H9 (cell line): ENCODE measurements around the gene GTF2H2. TPM values are rescaled to one million over a fixed set of nuclear protein-coding genes. Genes with fewer than 3 reads are reported as not detected.
"Not testable (repeated sequence)": the region's sequence is repeated elsewhere in the genome, so short reads cannot be mapped to it uniquely, and the experiment has no call there.

Experiments
- DNase-seq: peaks from one replicate; pipeline ENCODE4 v3.0.0-alpha.2; 2017
- H2AFZ ChIP-seq: one replicate; pipeline ENCODE4 v1.6.1; 2013; ENCODE audit warnings: mild to moderate bottlenecking, low read length, control low read depth, moderate library complexity
- H2AK5ac ChIP-seq: 2 replicates; pipeline ENCODE4 v1.6.1; 2013; ENCODE audit warnings: low read length, control low read depth, mixed read lengths; ENCODE audit not compliant: insufficient read length
- H2BK120ac ChIP-seq: one replicate; pipeline ENCODE4 v1.6.1; 2013; ENCODE audit warnings: low read depth, mild to moderate bottlenecking, low read length, control low read depth, inconsistent platforms; ENCODE audit not compliant: poor library complexity, severe bottlenecking
- H2BK12ac ChIP-seq: 2 replicates; pipeline ENCODE4 v1.6.1; 2013; ENCODE audit warnings: low read length, control low read depth, mixed read lengths, low read depth; ENCODE audit not compliant: insufficient read length
- H2BK15ac ChIP-seq: 2 replicates; pipeline ENCODE4 v1.6.1; 2013; ENCODE audit warnings: low read depth, low read length, control low read depth
- H2BK20ac ChIP-seq: one replicate; pipeline ENCODE4 v1.6.1; 2013; ENCODE audit warnings: low read depth, mild to moderate bottlenecking, low read length, control low read depth, inconsistent platforms; ENCODE audit not compliant: poor library complexity, severe bottlenecking
- H2BK5ac ChIP-seq: 2 replicates; pipeline ENCODE4 v1.6.1; 2013; ENCODE audit warnings: low read length, control low read depth, mixed read lengths; ENCODE audit not compliant: insufficient read length
- H3K14ac ChIP-seq: 2 replicates; pipeline ENCODE4 v1.6.1; 2013; ENCODE audit warnings: low read length, control low read depth; ENCODE audit not compliant: insufficient read depth
- H3K18ac ChIP-seq: 2 replicates; pipeline ENCODE4 v1.6.1; 2013; ENCODE audit warnings: low read depth, mild to moderate bottlenecking, mixed read lengths, low read length, control low read depth; ENCODE audit not compliant: insufficient read length
- H3K23ac ChIP-seq: 2 replicates; pipeline ENCODE4 v1.6.1; 2013; ENCODE audit warnings: low read length, control low read depth, mixed read lengths, low read depth; ENCODE audit not compliant: insufficient read length
- H3K23me2 ChIP-seq: 2 replicates; pipeline ENCODE4 v1.6.1; 2013; ENCODE audit warnings: low read depth, mild to moderate bottlenecking, mixed read lengths, low read length, control low read depth; ENCODE audit not compliant: insufficient read length, poor library complexity, severe bottlenecking
- H3K27ac ChIP-seq: 2 replicates; pipeline ENCODE4 v1.5.1; 2013; ENCODE audit warnings: low read length, control low read depth, mixed read lengths, low read depth; ENCODE audit not compliant: insufficient read length
- H3K27me3 ChIP-seq: 2 replicates; pipeline ENCODE4 v1.6.1; 2013; ENCODE audit warnings: low read length, control low read depth, inconsistent platforms; ENCODE audit not compliant: insufficient read depth
- H3K4ac ChIP-seq: 2 replicates; pipeline ENCODE4 v1.6.1; 2013; ENCODE audit warnings: low read depth, mild to moderate bottlenecking, control low read depth, inconsistent platforms, low read length, moderate library complexity
- H3K4me1 ChIP-seq: 2 replicates; pipeline ENCODE4 v1.6.1; 2013; ENCODE audit warnings: low read length, control low read depth, inconsistent platforms; ENCODE audit not compliant: insufficient read depth
- H3K4me2 ChIP-seq: 2 replicates; pipeline ENCODE4 v1.6.1; 2013; ENCODE audit warnings: low read length, control low read depth, mixed read lengths; ENCODE audit not compliant: insufficient read length, insufficient read depth
- H3K56ac ChIP-seq: 2 replicates; pipeline ENCODE4 v1.6.1; 2013; ENCODE audit warnings: low read depth, mild to moderate bottlenecking, mixed read lengths, low read length, control low read depth; ENCODE audit not compliant: insufficient read length
- H3K79me1 ChIP-seq: 2 replicates; pipeline ENCODE4 v1.6.1; 2013; ENCODE audit warnings: low read depth, mild to moderate bottlenecking, moderate library complexity, low read length, control low read depth, inconsistent platforms; ENCODE audit not compliant: insufficient read depth, poor library complexity, severe bottlenecking
- H3K79me2 ChIP-seq: 2 replicates; pipeline ENCODE4 v1.6.1; 2013; ENCODE audit warnings: low read length, control low read depth, inconsistent platforms; ENCODE audit not compliant: insufficient read depth
- H3K9ac ChIP-seq: 2 replicates; pipeline ENCODE4 v1.6.1; 2013; ENCODE audit warnings: low read length, control low read depth, mixed read lengths; ENCODE audit not compliant: insufficient read length; ENCODE audit errors: extremely low read depth
- H3K9me3 ChIP-seq: one replicate; pipeline ENCODE4 v1.6.1; 2013; ENCODE audit warnings: low read depth, low read length, inconsistent platforms; ENCODE audit not compliant: control insufficient read depth
- H3T11ph ChIP-seq: one replicate; pipeline ENCODE4 v1.6.1; 2013; ENCODE audit warnings: mild to moderate bottlenecking, low read length, control low read depth, inconsistent platforms
- H4K20me1 ChIP-seq: one replicate; pipeline ENCODE4 v1.6.1; 2013; ENCODE audit not compliant: control insufficient read depth, insufficient read length, insufficient read depth
- H4K5ac ChIP-seq: 2 replicates; pipeline ENCODE4 v1.6.1; 2013; ENCODE audit warnings: low read depth, mild to moderate bottlenecking, mixed read lengths, low read length, control low read depth; ENCODE audit not compliant: insufficient read length
- H4K8ac ChIP-seq: replicated peaks from 2 replicates; pipeline ENCODE4 v1.6.1; 2013; ENCODE audit warnings: low read length, control low read depth, mixed read lengths, low read depth; ENCODE audit not compliant: insufficient read length
- H4K91ac ChIP-seq: 2 replicates; pipeline ENCODE4 v1.6.1; 2013; ENCODE audit warnings: low read depth, mild to moderate bottlenecking, moderate library complexity, mixed read lengths, low read length, control low read depth; ENCODE audit not compliant: insufficient read length
- H3K27ac Mint-ChIP-seq, 3 experiments: 2 replicates in 2 of 3; 3 replicates in 1 of 3; pipeline ENCODE4 v1.8.0; 2020 to 2021; ENCODE audit warnings: mixed read lengths in 3 of 3, mild to moderate bottlenecking in 1 of 3, moderate library complexity in 1 of 3
- H3K27me3 Mint-ChIP-seq: 2 replicates; pipeline ENCODE4 v1.8.0; 2021; ENCODE audit warnings: low read depth, mild to moderate bottlenecking, moderate library complexity, mixed read lengths
- H3K36me3 Mint-ChIP-seq, 3 experiments: 2 replicates in 2 of 3; 3 replicates in 1 of 3; pipeline ENCODE4 v1.8.0; 2020 to 2021; ENCODE audit warnings: low read depth in 3 of 3, mixed read lengths in 3 of 3; ENCODE audit not compliant: insufficient read depth in 1 of 3
- H3K4me1 Mint-ChIP-seq, 2 experiments: 2 replicates each; pipeline ENCODE4 v1.8.0; 2020; ENCODE audit warnings: mixed read lengths in 2 of 2
- H3K4me3 Mint-ChIP-seq, 2 experiments: 2 replicates in 1 of 2; 3 replicates in 1 of 2; pipeline ENCODE4 v1.8.0; 2020 to 2021; ENCODE audit warnings: mild to moderate bottlenecking in 2 of 2, mixed read lengths in 2 of 2, moderate library complexity in 1 of 2
- H3K9me3 Mint-ChIP-seq, 2 experiments: 2 replicates in 1 of 2; 3 replicates in 1 of 2; pipeline ENCODE4 v1.8.0; 2020; ENCODE audit warnings: mild to moderate bottlenecking in 2 of 2, mixed read lengths in 2 of 2, moderate library complexity in 1 of 2
- WGBS: extraction: QIAGEN DNeasy Blood & Tissue Kit; methylation state at CpG from one replicate; pipeline ENCODE4 v1.1.7; 2013; ENCODE audit warnings: missing lambda C conversion rate, low lambda C conversion rate, mixed read lengths; ENCODE audit not compliant: insufficient read length; ENCODE audit errors: extremely low coverage; 5-methylcytosine and 5-hydroxymethylcytosine counted together
- total RNA-seq: library from RNA; stranded (reverse); gene quantifications from 2 replicates; pipeline ENCODE4 v1.2.1, GENCODE V29; 2021

GTF2H2 gene
- total RNA-seq, 1 experiment from 2014 or later, result 51.8 TPM

DNA sequence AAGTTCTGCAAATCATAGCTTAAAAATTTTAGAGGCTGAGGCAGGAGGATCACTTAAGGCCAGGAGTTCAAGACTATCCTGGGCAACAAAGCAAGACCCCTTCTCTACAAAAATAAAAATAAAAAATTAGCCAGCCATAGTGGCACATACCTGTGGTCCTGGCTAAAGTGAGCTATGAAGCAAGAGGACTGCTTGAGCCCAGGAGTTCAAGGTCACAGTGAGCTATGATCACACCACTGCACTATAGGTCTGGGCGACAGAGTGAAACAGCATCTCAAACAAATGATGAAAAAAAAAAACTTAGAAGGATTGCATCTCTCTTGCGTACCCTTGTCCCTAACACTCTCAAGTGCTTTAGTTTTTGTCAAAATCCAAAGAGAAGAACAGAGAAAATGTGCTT lies 21.3 kb upstream of the GTF2H2 start:
- H3K4me1 ChIP-seq, H3T11ph ChIP-seq, H3K9me3 ChIP-seq, H3K23ac ChIP-seq, H3K27ac Mint-ChIP-seq, H2AFZ ChIP-seq, H3K36me3 Mint-ChIP-seq, H3K4ac ChIP-seq, H3K79me2 ChIP-seq, H4K91ac ChIP-seq, H2BK15ac ChIP-seq, H2BK12ac ChIP-seq, H3K18ac ChIP-seq, H4K5ac ChIP-seq, H2BK5ac ChIP-seq, H2BK20ac ChIP-seq, H3K27me3 Mint-ChIP-seq, H3K4me1 Mint-ChIP-seq, H2AK5ac ChIP-seq, H2BK120ac ChIP-seq, H3K79me1 ChIP-seq, H3K27ac ChIP-seq, H3K9ac ChIP-seq, H3K4me3 Mint-ChIP-seq, H3K56ac ChIP-seq, H4K20me1 ChIP-seq, H3K4me2 ChIP-seq, H3K23me2 ChIP-seq, H3K14ac ChIP-seq, H3K27me3 ChIP-seq, H4K8ac ChIP-seq, DNase-seq, H3K9me3 Mint-ChIP-seq: not testable (repeated sequence)
- no CpG with 5 or more reads among the region's 2 CpGs for whole genome bisulfite sequencing

DNA sequence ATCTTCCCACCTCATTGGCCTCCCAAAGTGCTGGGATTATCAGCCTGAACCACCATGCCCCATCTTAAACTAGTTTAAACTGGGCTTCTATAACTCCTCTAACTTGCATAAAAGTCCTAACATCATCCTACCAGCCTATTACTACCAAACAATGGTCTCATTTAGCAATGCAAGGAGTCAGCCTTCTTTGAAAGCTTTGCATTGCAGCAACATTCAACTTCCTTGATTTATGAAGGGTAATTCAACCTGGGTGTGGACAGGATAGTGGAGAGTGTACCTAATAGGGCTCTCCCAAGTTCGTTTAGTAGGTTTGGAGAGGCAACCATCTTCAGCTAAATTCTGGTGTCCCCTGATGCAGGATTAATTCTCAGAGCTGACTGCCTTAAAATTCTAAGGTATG lies 18.7 kb upstream of the GTF2H2 start:
- H3K9ac ChIP-seq, H3K36me3 Mint-ChIP-seq, H2BK20ac ChIP-seq, H3K14ac ChIP-seq, H3K4me1 Mint-ChIP-seq, H3K23ac ChIP-seq, H4K8ac ChIP-seq, H3T11ph ChIP-seq, H4K5ac ChIP-seq, H3K23me2 ChIP-seq, H3K9me3 ChIP-seq, H2AFZ ChIP-seq, H3K79me1 ChIP-seq, H3K27me3 Mint-ChIP-seq, H3K4me3 Mint-ChIP-seq, H3K27ac Mint-ChIP-seq, H3K4me1 ChIP-seq, H3K4me2 ChIP-seq, H4K91ac ChIP-seq, H3K18ac ChIP-seq, H3K4ac ChIP-seq, H4K20me1 ChIP-seq, H2BK12ac ChIP-seq, H3K79me2 ChIP-seq, H2BK120ac ChIP-seq, H2BK5ac ChIP-seq, H3K27ac ChIP-seq, H3K27me3 ChIP-seq, H2BK15ac ChIP-seq, H3K9me3 Mint-ChIP-seq, DNase-seq, H3K56ac ChIP-seq, H2AK5ac ChIP-seq: not testable (repeated sequence)
- WGBS, result no CpG with 5 or more reads among the region's 1 CpG
